ENCODE data around the gene PSAPL1. TPM values are rescaled to one million over a fixed set of nuclear protein-coding genes. Genes with fewer than 3 reads are reported as not detected.

The PSAPL1 gene
- total and polyA plus RNA-seq, 2 of the 8 experiments (the other 6 are each of a cell fraction or from before 2014, with no cell fraction given): 0.03 TPM; not detected in 1

GRCh38 chr4:7475207-7475606 lies 40.5 kb upstream of the PSAPL1 start:
- Histone ChIP-seq H3K4me1 (replicated peaks in 1 of 4; ENCODE audit: control insufficient read depth in 3 of 4, insufficient read depth in 4 of 4, low read length in 3 of 4) (peaks cover 0 to 8% (median 5%) of the 10 kb centered on the region in 4 experiments; a peak in 5 of 7 replicates), H2BK20ac (ENCODE audit: low read length) (no peak overlapping the region), H3K9me3 (ENCODE audit: insufficient read depth in 2 of 2, low read depth in 1 of 2, low read length in 1 of 2) (no peaks in the 10 kb centered on the region), H3K9ac (replicated peaks in 1 of 4; ENCODE audit: extremely low read depth in 1 of 4, low read depth in 3 of 4, low read length in 3 of 4) (no peak overlapping the region), H2AK5ac (ENCODE audit: low read depth, low read length) (no peak overlapping the region), H4K8ac (ENCODE audit: extremely low read depth, insufficient read depth, low read length) (no peak overlapping the region), H3K27ac (ENCODE audit: low read depth, low read length) (no peak overlapping the region), H3K14ac (ENCODE audit: insufficient read length) (no peak overlapping the region), H3K4me3 (ENCODE audit: extremely low read depth in 1 of 4, insufficient read depth in 2 of 4, low read depth in 3 of 4, low read length in 4 of 4) (no peak overlapping the region), H4K20me1 (replicated peaks in 1 of 2; ENCODE audit: control insufficient read depth in 1 of 2, insufficient read depth in 2 of 2, low read length in 2 of 2) (no peaks in the 10 kb centered on the region), H2AFZ (ENCODE audit: low read length) (no peak overlapping the region), H2BK120ac (replicated peaks; ENCODE audit: low read depth, low read length) (no peak overlapping the region), H4K5ac (ENCODE audit: insufficient read length, low read depth, low read length) (no peak overlapping the region), H3K27me3 (replicated peaks in 1 of 4; ENCODE audit: control insufficient read depth in 3 of 4, extremely low read depth in 1 of 4, insufficient read depth in 3 of 4, low read length in 3 of 4) (no peaks in the 10 kb centered on the region; a peak in 1 of 7 replicates), H2BK5ac (ENCODE audit: low read depth, low read length) (no peak overlapping the region), H3K23me2 (ENCODE audit: low read depth, low read length) (peaks cover under 1% of the 10 kb centered on the region; the same call in 1 of the 2 replicates), H3K23ac (ENCODE audit: insufficient read length) (no peak overlapping the region), H3K79me2 (ENCODE audit: control insufficient read depth in 1 of 2, insufficient read depth in 2 of 2, low read length in 2 of 2) (no peaks in the 10 kb centered on the region), H3K4ac (replicated peaks; ENCODE audit: insufficient read length, low read depth, low read length) (no peak overlapping the region), H3K36me3 (ENCODE audit: control insufficient read depth in 2 of 4, insufficient read depth in 4 of 4, low read length in 3 of 4) (no peaks in the 10 kb centered on the region), H3K18ac (ENCODE audit: extremely low read depth, low read length) (no peak overlapping the region), H4K91ac (replicated peaks; ENCODE audit: insufficient read length, low read length) (no peak overlapping the region), H2BK15ac (ENCODE audit: low read length) (no peak overlapping the region), H2BK12ac (ENCODE audit: low read depth, low read length) (no peak overlapping the region), H3K79me1 (ENCODE audit: low read depth, low read length) (no peaks in the 10 kb centered on the region), H3K56ac (replicated peaks; ENCODE audit: insufficient read length, low read depth, low read length) (no peak overlapping the region), H3K4me2 (ENCODE audit: insufficient read depth in 1 of 2, low read depth in 2 of 2, low read length in 2 of 2) (no peak overlapping the region)
- FAIRE-seq (no peak), DNase-seq (ENCODE audit: low read depth in 1 of 2, low spot score in 2 of 2) (no peak)
- POLR2A ChIA-PET (ENCODE audit: partially characterized antibody): no interaction called here
- WGBS, 2 experiments (ENCODE audit: extremely low coverage in 1 of 2, insufficient coverage in 1 of 2, insufficient read length in 1 of 2, insufficient replicate concordance in 2 of 2, low coverage in 1 of 2, low lambda C conversion rate in 2 of 2, missing lambda C conversion rate in 1 of 2): 91% methylated on average over 5 of the region's 5 CpGs; no CpG with 5 or more reads in 1 of the 2 experiments
- CTCF ChIA-PET (ENCODE audit: partially characterized antibody): interaction anchor here (1.6 kb wide), 1 partner anchor 140 kb away, joined by 3 read pairs; no protein-coding TSS in a partner anchor
- TF ChIP-seq TAF1 (IDR thresholded peaks at IDR 0.05; ENCODE audit: low read depth, low read length): no peak
- TF ChIP-seq, protein P1, sequence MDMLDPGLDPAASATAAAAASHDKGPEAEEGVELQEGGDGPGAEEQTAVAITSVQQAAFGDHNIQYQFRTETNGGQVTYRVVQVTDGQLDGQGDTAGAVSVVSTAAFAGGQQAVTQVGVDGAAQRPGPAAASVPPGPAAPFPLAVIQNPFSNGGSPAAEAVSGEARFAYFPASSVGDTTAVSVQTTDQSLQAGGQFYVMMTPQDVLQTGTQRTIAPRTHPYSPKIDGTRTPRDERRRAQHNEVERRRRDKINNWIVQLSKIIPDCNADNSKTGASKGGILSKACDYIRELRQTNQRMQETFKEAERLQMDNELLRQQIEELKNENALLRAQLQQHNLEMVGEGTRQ (IDR thresholded peaks at IDR 0.05; ENCODE audit: low read length): no peak
- no peak for TF ChIP-seq HDAC6 (IDR thresholded peaks at IDR 0.05; ENCODE audit: low read depth, low read length)
- no peak for TF ChIP-seq RFX5 (IDR thresholded peaks at IDR 0.05; ENCODE audit: borderline replicate concordance, low read depth, low read length)
- TF ChIP-seq RBBP5 (IDR thresholded peaks at IDR 0.05; ENCODE audit: borderline replicate concordance, low read depth, low read length): no peak
- no peak for TF ChIP-seq NANOG (IDR thresholded peaks at IDR 0.05; ENCODE audit: insufficient read depth, low read depth, low read length, poor library complexity, severe bottlenecking)
- no peak for TF ChIP-seq MAX (IDR thresholded peaks at IDR 0.05)
- TF ChIP-seq SUZ12 (IDR thresholded peaks at IDR 0.05; ENCODE audit: low read length): no peak
- TF ChIP-seq EP300 (IDR thresholded peaks at IDR 0.05; ENCODE audit: borderline replicate concordance in 1 of 2, low read depth in 2 of 2, low read length in 2 of 2): no peak

All from H1 (cell line).